HG02840 (cell line): ENCODE measurements around the gene CELF4.

Source experiments
- ATAC-seq: cut with Tn5 transposase; IDR thresholded peaks from one replicate; pipeline ENCODE4 v1.9.1; 2021; ENCODE audit warnings: mild to moderate bottlenecking, moderate library complexity, moderate number of reproducible peaks; ENCODE audit not compliant: unreplicated experiment, low FRiP score

The CELF4 gene

GRCh38 chr18:37450434-37451132 lies 115.0 kb downstream of the CELF4 start:
- no peak for ATAC-seq

GRCh38 chr18:37449618-37450017 lies 116.0 kb downstream of the CELF4 start:
- ATAC-seq: no peak

- ATAC-seq: no peak
These were observed 116.7 kb downstream of the CELF4 start for GRCh38 chr18:37448946-37449345.

DNA sequence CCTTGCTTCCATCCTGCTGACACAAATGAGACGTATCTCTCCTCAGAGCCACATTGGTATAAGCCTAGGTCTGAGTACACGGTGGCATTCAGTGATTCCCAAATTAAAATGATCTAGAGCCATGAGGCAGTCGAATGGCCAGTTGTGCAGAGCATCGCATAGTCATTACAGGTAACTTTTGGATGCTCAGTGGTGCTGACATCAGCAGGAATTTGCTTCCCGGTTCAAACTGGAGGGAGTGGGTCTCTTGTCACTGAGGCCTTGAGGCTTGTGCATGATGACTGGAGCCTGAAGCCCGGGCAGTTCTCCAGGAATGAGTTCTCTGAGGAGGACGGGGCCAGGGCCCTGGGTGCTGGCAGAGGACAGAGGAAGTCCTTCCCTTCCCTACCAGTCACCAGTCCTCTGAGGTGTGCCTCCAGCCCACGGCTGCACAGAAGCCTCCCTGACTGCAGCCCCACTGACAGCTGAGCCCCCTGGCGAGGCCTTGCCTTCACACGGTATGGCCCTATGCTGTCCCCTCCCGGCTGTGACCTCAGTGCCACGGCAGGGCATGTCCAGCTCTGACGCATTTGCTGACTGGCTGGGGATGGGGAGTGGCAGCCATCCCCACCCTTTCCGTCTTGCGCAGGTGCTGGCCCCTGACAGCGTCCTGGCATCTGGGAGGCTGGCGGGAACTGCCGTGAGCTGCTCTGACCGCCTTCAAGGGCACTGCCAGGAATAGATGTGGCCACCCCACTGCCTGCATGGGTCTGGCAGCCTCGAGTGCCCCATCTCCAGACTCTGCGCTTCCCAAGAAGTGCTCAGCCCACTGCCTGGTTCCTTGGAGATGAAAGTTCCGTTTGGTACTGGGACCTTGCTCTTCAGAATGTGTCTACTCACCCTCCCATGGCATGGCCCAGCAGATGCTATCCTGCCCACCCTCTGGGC lies 117.4 kb downstream of the CELF4 start:
- ATAC-seq: no peak

GRCh38 chr18:37445836-37446235 lies 119.8 kb downstream of the CELF4 start:
- ATAC-seq: no peak

- ATAC-seq: no peak
These were observed 120.2 kb downstream of the CELF4 start for GRCh38 chr18:37445368-37445767.

DNA sequence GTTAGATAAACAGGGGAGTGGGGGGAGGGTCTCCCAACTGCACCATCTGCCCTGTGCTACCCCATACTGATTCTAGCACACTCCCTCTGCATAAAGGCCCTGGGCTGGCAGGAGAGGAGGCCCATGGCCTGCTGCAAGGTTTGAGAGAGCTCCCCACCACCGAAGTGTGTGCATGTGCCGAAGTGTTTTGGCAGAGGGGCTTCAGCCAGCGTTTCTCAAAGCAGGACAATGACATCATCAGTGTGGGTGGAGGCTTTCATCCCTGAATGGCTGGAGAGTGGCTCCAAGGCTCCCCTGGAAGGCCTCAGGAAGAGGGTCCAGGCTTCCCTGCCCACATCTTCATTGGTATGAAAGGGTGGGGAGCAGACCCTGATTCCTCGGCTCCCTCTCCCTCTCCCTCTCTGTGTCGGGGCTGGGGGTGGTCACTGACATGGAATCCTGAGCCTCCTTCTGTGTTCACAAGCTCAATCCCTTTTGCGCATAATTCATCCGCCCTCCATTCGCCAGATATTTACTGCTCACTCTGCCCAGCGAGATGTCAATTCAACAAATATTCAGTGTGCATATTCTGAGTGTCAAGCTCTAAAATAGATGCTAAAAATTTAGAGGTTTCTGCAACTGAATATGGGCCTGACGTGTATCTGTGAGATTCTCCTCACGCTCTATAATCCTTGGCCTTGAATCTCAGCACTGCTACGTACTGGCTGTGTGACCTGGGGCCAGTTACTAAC lies 122.1 kb downstream of the CELF4 start:
- ATAC-seq: no peak

GRCh38 chr18:37442477-37442876 lies 123.1 kb downstream of the CELF4 start:
- ATAC-seq: no peak

DNA sequence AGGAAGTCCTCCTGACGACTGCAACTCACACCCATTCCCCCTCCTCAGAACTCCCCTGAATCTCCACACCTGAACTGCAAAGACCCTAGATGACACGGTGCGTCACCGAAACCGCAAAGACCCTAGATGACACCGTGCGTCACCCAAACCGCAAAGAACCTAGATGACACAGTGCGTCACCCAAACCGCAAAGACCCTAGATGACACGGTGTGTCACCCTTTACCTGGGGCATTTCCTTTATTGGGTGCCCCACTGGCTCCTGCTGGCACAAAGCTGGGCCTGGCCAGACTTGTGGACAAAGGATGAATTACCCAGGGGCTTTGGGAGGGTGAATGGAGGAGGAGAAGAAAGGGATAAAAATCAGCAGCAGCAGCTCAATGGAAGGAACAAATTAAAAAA lies 123.8 kb downstream of the CELF4 start:
- no peak for ATAC-seq

- ATAC-seq: no peak
These were observed 125.4 kb downstream of the CELF4 start for GRCh38 chr18:37440206-37440605.

DNA sequence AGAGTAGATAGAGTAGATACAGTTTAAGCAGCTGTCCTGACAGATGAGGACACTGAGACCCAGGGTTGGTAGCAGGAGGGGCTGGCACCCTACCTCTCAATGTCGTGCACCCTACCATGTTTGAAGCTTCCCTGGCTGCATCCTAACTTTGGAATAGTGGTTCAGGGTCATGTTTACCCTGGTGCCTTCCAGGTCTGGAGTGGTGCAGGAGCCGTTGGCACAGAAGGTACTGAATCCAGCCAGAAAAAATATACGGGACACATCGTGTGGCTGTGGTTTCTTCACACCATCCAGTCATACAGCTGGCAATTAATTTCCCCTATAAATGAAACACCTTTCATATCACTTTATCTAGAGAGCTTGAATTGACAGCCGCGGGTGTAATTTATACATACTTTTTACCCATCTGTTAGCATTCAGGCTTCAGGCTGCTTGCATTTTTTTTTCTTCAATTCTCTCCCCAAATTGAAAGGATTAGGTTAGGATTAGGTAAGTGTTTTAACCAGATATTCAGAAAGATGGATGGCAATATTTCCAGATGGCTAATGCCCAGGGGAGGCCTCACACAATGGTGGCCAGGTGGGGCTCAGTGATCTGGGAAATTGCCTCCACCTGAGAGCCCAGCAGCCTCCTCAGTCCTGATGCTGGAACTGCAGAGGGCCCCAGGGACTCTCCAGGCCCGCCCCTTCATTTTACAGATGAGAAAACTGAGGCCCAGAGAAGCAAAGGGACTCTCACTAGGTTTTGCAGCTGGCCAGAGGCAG lies 127.0 kb downstream of the CELF4 start:
- ATAC-seq: no peak

GRCh38 chr18:37435996-37436395 lies 129.6 kb downstream of the CELF4 start:
- no peak for ATAC-seq

- no peak for ATAC-seq
These were observed 130.3 kb downstream of the CELF4 start for GRCh38 chr18:37435150-37435867.

GRCh38 chr18:37434161-37434860 lies 131.3 kb downstream of the CELF4 start:
- ATAC-seq: no peak

GRCh38 chr18:37432436-37433195 lies 133.0 kb downstream of the CELF4 start:
- ATAC-seq: no peak

GRCh38 chr18:37430357-37431076 lies 135.1 kb downstream of the CELF4 start:
- no peak for ATAC-seq

GRCh38 chr18:37429791-37430190 lies 135.8 kb downstream of the CELF4 start:
- no peak for ATAC-seq
